HG02943 (cell line): ENCODE results near the gene NPEPL1.
"Not testable (repeated sequence)": the region's sequence is repeated elsewhere in the genome, so short reads cannot be mapped to it uniquely, and the experiment has no call there.

Experiments used
- ATAC-seq: cut with Tn5 transposase; IDR thresholded peaks from one replicate; pipeline ENCODE4 v1.9.1; 2021; ENCODE audit warnings: mild to moderate bottlenecking, low read depth, moderate library complexity; ENCODE audit not compliant: unreplicated experiment

NPEPL1 gene, protein sequence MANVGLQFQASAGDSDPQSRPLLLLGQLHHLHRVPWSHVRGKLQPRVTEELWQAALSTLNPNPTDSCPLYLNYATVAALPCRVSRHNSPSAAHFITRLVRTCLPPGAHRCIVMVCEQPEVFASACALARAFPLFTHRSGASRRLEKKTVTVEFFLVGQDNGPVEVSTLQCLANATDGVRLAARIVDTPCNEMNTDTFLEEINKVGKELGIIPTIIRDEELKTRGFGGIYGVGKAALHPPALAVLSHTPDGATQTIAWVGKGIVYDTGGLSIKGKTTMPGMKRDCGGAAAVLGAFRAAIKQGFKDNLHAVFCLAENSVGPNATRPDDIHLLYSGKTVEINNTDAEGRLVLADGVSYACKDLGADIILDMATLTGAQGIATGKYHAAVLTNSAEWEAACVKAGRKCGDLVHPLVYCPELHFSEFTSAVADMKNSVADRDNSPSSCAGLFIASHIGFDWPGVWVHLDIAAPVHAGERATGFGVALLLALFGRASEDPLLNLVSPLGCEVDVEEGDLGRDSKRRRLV

DNA sequence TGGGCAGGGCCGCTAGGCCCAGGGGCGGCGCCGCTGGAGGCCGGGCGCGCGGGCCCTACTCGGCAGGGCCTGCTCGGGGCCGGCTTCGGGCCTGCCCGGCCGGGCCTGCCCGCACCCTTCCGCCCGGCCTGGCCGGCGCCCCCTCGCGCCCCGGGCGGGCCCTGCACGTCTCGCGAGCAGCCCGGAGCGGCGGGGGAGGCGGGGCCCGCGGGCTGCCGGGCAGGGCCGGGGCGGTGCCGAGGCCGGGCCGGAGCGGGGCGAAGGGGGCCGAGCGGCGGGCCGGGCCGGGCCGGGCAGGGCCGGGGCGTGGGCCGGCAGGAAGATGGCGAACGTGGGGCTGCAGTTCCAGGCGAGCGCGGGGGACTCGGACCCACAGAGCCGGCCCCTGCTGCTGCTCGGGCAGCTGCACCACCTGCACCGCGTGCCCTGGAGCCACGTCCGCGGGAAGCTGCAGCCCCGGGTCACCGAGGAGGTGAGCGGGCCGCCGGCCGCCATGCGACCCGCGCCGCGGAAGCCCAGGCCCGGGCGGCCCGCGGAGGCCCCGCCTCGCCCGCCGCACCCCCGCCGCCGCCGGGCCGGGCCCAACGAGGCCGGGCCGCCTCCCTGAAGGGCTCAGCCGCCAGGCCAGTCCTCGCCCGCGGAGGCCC is at the start of gene NPEPL1:
NPEPL1 (plus strand) TSS at position 222 of the 647 bp plus-strand sequence; CDS start at position 323, 101 bp downstream.
- ATAC-seq = peak; percentile 76

DNA sequence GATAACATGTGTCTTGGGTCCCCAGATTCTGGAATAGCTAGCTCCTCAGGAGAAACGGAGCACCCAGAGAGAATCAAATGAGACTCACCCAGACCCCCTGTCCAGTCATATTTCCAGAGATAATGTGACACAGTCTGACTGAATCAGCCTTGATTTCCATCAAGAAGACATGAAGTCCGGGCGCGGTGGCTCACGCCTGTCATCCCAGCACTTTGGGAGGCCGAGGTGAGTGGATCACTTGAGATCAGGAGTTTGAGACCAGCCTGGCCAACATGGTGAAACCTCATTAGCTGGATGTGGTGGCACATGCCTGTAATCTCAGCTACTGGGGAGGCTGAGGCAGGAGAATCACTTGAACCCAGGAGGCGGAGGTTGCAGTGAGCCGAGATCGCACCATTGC is 49.7 kb upstream of the NPEPL1 start:
- not testable (repeated sequence) for ATAC-seq

DNA sequence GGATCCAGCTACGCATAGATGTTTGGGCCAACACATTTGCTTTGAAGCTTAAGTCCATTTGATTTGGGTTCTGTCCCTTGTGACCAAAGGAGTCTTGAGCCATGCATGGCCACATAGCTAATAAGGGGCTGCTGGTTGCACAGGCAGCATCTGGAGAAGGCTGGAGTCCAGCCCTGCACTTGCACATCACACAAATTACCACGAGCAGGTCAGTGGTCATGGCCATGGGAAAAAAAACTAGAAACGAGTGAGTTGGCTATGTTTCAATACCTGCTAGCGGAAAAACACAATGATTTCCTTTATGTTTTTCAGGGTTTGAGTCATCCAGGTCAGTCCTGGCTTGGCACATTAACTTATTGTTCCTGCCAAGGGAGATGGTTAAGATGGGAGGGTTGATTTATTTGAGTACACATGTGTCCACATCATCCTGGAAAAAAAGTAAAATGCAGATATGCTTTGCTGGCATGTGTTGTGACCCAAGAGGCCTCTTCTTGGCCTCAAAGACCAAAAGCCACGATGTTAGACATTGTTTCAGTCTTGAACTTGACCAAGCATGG is 47.1 kb upstream of the NPEPL1 start:
- ATAC-seq = no peak

DNA sequence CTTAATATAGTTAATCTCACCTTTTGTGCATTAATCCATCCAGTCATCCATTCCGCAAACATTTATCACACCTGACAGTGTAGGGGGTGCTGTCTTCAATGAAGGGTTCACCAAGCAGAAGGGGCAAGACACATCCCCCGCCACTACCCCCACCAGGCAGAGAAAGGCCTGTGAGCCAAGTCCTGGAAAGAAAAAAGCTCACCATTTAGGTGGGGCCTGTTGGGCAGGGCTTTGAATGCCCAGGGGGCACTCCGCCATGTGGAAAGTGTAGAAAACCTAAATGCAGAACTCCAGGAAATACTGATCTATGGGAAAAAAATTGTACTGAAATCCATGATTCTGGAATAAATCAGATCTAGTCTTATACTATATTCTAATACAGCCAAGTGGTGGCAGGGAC is 46.3 kb upstream of the NPEPL1 start:
- no peak for ATAC-seq

DNA sequence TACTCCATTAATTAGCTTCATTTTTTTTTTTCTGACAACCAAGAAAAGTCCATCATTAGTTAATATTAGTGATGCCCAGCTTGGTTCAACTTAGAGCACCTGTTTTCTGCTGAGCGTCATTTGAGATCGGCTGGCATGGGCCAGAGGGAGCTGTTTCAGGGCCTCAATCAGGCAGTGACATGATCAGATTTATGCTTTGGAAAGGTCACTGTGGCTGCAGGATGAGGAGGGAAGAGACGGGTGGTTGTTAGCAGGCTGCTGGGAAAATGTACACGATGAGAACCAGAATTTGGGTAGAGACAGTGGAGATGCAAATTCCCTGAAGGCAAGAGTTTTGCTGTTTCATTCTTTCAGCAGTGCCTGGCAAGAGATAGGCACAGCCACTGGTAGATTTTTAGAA is 45.9 kb upstream of the NPEPL1 start:
- no peak for ATAC-seq

DNA sequence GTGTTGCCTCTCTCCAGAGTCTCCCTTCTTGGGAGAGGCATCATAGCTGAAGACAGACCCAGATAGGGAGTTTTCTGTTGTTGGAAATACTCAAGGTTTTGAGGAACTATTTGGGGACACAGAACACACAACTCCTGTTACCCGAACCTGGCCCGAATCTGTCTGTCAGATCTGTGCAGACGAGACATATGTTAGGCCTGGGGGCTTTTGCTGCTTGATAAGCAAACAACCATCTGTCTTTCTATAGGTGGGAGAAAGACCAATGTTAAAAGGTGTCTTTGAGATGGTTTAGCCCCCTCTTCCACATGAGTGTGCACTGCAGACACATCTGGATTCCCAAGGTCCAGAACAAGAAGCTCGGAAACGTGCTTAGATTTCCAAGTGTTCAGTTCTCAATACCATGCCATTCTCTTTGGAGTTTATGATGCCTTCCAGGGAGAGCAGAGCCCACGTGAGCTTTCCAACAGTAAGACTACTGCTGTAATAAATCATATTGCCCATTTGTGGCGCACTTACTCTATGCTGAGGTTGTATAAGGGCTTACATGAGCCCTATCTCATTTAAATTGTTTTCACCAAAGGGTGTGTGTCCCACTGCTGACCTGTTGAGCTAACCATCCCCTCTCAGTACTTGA is 45.3 kb upstream of the NPEPL1 start:
- no peak for ATAC-seq

DNA sequence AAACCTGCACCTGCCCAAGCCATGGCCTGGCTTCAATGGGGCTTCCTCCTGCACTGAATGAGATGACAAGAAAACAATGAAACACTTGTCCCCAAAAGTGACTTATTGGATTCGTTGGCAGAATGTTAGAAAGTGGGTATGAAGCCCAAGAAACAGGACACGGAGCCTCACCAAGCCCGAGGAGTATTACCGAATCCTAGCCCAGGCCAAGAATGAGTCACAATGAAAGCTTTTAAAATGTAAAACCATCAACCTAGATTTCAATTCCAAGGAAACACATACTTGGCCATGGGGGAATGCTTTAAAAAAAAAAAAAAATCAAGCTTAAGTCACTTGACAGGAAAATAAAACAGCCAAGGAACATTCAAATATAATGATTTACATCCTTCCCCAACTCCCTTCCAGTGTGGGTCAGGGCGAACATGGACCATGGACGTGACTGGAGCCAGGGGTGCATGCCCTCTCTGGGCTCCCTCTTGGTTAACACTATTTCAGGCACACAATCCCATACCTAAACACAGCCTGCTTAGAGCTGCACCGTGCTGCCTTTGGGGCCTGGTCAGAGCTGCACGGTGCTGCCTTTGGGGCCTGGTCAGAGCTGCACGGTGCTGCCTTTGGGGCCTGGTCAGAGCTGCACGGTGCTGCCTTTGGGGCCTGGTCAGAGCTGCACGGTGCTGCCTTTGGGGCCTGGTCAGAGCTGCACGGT is 44.7 kb upstream of the NPEPL1 start:
- no peak for ATAC-seq

DNA sequence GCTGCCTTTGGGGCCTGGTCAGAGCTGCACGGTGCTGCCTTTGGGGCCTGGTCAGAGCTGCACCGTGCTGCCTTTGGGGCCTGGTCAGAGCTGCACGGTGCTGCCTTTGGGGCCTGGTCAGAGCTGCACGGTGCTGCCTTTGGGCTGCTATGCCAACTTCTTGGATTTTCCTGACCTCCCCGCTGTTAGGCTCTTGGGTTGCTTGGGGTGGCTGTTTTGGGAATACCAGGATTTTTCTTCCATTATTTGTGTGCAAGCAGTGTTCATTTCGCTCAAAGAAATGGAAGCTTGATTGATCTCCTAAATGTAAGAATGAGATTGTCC is 44.1 kb upstream of the NPEPL1 start:
- ATAC-seq = not testable (repeated sequence)

DNA sequence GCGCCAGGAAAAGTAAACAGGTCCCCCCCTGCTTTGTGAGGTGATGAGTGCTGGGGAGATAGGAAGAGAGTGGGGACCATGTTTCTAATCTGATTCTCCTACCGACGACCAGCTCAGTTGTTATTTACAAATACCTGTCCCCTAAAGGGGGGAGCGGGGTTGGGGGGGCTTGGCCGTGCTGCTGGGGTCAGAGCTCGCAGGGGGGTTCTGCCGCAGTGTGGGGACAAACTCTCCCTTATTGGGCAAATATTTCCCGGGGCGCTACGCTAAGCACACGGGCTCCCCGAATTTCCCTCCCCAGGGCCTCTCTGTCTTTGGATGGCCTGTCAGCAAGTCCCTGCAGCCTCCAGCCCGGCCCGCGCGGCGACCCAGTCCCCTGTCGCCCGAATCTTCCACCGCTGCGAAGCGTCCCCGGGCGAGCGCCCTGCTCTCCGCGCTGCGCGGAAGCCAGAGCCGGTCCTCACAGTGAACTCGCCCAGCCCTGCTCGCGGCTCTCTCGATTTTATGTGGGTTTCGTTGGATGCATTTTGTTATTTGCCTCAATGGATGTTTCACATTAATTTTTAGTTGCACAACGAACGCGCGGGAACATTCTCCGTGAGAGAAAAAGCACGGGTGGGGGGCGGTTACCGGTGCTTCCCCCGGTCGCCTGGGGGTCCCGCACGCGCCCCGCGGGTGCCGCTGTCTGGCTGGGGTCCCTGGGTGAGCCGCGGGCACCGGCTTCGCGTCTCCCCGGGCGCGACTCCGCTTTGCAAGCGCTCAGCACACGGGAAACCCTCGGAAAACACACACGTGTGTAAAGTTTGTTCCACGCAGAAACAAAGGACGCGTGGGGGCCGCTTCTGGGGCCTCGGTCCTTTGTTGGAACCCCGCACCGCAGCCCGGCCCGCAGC is 43.1 kb upstream of the NPEPL1 start:
- no peak for ATAC-seq

DNA sequence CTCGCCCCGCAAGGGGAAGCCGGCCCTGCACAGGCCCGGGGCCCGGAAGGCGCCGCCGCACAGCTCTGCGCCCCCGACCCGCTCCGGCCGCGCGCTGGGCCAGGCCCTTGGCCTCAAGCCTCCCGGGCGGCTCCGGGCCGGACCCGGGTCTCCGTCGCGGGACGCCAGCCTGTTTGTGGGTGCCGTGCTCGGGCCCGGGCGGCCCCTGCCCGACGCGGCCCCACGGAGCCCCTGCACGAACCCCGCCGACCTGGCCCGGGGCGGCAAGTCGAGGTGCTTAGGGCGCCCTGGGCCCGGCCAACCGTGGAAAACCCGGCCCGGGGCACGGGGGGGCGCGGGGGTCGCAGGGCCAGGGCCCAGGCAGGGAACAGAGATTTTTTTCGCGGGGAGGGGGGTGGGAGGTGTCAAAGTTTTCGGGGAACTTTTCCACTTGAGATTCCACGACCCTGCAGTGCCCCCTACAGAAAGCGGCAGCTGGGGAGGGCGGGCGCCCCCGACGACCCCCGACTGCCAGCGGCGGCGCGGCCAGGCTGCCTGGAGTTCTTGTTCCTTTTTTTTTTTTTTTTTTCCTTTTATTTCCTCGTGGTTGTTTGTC is 42.3 kb upstream of the NPEPL1 start:
- ATAC-seq = no peak

DNA sequence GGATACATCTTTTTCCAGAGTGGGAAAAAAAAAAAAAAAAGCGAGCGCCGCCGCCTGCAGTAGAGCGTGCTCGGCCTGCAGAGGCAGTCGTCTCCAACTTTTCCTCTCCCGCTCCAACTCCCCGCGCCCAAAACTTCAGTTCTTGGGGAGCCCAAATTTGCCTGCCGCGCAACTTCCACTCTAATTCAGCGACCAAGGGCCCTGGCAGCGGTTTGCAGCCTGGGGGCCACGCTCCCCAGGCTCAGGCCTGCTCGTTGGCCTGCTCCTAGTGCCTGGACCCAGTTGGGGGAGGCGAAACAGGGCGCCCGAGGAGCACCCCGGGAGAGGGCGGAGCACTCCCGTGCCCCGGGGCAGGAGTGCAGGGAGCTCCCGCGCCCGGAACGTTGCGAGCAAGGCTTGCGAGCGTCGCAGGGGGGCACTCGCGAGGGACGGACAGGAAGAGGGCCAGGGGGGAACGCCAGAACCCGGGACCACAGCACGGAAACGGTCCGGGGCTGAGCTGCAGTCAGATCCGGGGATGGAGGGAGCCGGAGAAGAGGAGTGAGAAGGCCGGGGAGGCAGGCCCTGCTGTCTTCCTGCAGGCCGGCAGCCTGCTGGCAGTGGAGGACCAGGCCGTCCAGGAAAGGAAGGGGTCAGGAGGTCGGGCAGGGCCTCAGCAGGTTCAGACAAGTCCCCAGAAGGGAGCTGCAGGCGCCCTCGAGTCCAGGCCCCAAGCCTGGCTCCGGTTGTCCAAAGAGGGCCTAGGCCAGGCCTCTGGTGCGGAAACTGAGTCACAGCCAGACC is 41.6 kb upstream of the NPEPL1 start, which contains the start of gene STX16:
STX16 (plus strand) TSS at position 508 of the 783 bp plus-strand sequence. CDS start 724 bp downstream, outside the sequence.
- peak; percentile 67 for ATAC-seq

DNA sequence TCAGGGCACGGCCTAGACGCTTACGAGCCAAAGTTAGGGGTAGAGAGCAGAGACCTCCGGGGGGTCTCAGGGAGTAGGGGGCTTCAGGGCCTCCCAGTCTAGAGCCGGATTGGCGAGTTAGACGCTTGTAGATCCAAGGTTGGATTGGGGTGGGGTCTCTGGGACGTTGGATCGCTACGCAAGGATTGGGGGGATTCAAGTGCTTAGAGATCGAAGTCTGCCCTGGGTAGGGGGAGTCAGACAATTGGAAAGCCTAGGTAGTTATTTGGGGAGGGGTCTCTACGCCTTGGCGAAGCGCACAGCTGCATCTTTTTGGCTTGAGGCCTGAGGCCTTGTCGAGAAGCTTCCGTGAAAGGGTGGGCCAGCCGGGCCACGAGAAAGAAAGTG is 41.0 kb upstream of the NPEPL1 start:
- no peak for ATAC-seq

DNA sequence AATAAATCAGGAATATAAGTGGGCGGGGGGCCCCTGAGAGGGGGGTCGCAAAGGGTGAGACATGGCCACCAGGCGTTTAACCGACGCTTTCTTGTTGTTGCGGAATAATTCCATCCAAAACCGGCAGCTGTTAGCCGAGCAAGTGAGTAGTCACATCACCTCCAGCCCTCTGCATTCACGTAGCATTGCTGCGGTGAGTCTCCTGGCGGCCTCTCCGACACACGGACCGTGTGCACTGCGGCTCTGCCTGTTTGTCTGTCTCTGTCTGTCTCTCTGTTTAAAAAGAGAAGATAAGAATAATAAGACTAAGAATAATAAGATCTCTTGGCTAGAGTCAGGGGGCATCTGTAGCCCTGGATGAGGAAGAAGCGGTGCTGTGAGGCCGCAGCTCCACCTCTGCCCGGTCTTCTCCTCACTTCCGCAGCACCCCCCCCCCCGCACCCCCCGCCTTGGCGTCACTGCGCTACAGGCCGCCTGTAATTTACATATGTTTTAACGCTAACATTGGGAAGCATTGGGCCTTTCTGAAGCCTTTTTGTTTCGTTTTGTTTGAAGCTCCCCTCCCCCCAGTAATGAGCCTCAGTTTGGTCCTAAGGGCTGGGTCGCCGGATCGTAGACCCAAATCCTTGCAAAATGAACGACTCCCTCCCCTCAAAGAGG is 40.5 kb upstream of the NPEPL1 start:
- no peak for ATAC-seq

DNA sequence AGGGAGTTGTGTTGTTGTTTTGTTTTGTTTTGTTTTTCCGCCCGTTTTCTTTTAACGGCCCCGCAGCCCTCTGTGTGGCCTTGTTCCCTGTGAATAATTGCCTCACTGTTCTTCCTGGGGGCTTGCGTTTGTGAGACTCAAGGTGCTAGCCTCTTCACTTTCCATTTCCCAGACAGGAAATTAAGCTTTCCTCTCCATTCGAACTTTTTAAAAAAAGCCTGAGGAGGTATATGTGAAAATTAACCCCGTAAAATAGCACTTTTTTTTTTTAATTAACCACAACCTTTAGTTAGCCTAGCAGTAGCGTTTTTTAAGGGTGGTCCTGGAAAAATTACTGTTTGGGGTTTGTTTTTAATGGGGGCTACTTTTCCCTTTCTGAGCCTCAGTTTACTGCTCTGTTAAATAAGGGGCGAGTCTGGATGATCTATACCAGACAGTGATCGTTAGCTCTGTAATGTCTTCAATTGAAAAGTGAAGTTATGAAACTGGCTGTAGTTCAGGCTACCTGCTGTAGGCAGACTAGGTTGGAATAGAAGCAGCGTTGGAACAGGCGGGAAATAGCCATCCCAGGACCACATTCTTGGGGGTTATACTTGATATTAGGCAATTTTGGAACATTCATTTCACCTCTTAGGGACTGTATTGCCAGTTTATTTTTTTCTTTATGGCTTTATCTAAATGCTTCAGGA is 39.9 kb upstream of the NPEPL1 start:
- ATAC-seq = no peak

DNA sequence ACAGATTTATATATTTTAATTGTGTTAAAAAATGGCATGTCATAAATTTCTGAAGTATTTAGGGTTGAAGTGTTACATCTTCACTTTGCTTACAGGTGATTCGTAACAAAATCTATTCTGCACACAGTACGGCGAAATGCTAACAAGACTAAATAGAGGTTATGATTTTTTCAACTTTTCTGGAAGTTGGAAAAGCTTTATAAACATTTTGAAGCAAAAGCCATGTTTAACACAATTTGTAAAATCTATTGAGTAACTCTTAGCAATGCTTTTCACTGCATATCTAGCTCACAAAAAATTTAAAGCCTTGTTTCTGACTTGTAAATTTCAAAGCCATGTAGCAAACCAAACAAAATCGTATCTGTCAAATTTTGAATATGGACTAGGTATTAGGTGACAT is 38.3 kb upstream of the NPEPL1 start:
- ATAC-seq = no peak

DNA sequence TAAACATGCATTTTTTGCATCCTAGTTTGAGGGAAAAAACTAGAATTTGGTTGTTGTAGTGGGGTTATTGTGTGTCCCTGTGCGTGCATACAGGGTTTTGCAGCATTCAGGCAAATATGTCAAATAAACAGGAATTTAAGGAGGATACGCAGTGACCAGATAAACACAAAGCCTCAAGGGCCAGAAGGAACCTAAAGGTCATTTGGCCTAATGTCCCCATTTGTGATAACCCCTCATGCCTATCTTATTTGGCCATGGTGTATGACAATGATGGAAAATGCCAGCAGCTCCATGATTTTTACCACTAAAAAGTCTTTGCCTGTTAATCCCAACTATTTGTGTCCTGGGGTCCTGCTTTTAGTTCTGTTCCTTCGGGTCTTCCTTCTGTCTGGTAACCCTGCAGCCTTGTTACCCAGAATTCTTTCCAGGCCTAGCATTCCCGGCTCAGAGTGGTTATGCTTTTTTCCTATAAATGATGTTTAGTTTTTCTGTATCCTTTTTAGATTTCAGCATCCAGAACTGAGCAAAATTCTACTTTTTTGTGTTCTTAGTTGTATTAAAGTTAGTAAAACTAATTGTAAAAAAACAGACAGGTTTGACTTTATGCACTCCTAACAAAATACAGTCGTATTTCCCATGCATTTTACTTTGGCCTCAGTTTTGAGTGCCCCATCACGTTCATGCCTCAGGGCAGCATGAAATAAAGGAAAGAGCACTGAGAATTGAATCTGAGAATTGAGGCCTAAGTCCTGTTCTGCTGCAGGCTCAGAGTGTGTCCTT is 37.1 kb upstream of the NPEPL1 start:
- no peak for ATAC-seq
